Measurements from ENCODE around the gene COPS7A. TPM values are rescaled to one million over a fixed set of nuclear protein-coding genes. Genes with fewer than 3 reads are reported as not detected.
A peak's percentile ranks its signal among the peaks of the same experiment; 100 is the strongest.
"Not testable (repeated sequence)": the region's sequence is repeated elsewhere in the genome, so short reads cannot be mapped to it uniquely, and the experiment has no call there.

Gene COPS7A
- total and polyA plus RNA-seq, 9 of the 15 experiments (the other 6 are each of a cell fraction or from before 2014, with no cell fraction given): 12.7 to 36.0 (median 24.3) TPM

DNA sequence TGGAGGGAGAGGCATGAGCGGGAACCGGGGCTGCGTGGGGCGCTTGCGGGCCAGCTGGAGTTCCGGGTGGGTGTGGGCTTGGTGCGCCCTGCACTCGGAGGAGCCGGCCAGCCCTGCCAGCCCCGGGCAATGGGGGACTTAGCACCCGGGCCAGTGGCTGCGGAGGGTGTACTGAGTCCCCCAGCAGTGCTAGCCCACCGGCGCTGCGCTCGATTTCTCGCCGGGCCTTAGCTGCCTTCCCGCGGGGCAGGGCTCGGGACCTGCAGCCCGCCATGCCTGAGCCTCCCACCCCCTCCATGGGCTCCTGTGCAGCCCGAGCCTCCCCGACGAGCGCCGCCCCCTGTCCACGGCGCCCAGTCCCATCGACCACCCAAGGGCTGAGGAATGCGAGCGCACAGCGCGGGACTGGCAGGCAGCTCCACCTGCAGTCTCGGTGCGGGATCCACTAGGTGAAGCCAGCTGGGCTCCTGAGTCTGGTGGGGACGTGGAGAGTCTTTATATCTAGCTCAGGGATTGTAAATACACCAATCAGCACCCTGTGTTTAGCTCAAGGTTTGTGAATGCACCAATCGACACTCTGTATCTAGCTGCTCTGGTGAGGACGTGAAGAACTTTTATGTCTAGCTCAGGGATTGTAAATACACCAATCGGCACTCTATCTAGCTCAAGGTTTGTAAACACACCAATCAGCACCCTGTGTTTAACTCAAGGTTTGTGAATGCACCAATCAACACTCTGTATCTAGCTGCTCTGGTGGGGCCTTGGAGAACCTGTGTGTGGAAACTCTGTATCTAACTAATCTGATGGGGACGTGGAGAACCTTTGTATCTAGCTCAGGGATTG is 7.6 kb upstream of the COPS7A start:
- DNase-seq (ENCODE audit: extremely low read depth in 1 of 4, low spot score in 3 of 4); H3K79me2 ChIP-seq (ENCODE audit: control insufficient read depth, insufficient read depth, low read length); BruUV-seq (replicated peaks); H3K9me3 ChIP-seq (replicated peaks; ENCODE audit: control insufficient read depth, insufficient read depth, low read depth, low read length); H3K27me3 ChIP-seq (ENCODE audit: control insufficient read depth in 2 of 2, insufficient read depth in 2 of 2, low read length in 2 of 2); ATAC-seq; FAIRE-seq; H3K4me3 ChIP-seq; intact Hi-C loops (cut with micrococcal nuclease); POLR2A ChIA-PET; H3K36me3 ChIP-seq (ENCODE audit: control insufficient read depth, insufficient read depth, low read length); H3K4me1 ChIP-seq (replicated peaks in 1 of 2; ENCODE audit: control insufficient read depth in 2 of 2, insufficient read depth in 2 of 2, low read length in 2 of 2); in situ Hi-C loops (cut with MboI); H4K20me1 ChIP-seq (replicated peaks; ENCODE audit: control insufficient read depth, insufficient read depth, low read length); H3K4me2 ChIP-seq (ENCODE audit: insufficient read depth, low read length); H3K9me1 ChIP-seq (ENCODE audit: control insufficient read depth, insufficient read depth, low read length); H3K9ac ChIP-seq (ENCODE audit: insufficient read depth in 1 of 2, low read depth in 2 of 2, low read length in 2 of 2); H3K27ac ChIP-seq (ENCODE audit: extremely low read depth, low read depth, low read length); CTCF ChIA-PET (ENCODE audit: low intra/inter-chr PET ratio); H2AFZ ChIP-seq (ENCODE audit: low read depth, low read length): not testable (repeated sequence)
- WGBS (ENCODE audit: insufficient coverage, low coverage, missing lambda C conversion rate): 89% methylated on average over 2 of the region's 41 CpGs
- peak; percentile 30 for TF ChIP-seq NFYB (IDR thresholded peaks at IDR 0.05; ENCODE audit: extremely low read depth, insufficient read length)

DNA sequence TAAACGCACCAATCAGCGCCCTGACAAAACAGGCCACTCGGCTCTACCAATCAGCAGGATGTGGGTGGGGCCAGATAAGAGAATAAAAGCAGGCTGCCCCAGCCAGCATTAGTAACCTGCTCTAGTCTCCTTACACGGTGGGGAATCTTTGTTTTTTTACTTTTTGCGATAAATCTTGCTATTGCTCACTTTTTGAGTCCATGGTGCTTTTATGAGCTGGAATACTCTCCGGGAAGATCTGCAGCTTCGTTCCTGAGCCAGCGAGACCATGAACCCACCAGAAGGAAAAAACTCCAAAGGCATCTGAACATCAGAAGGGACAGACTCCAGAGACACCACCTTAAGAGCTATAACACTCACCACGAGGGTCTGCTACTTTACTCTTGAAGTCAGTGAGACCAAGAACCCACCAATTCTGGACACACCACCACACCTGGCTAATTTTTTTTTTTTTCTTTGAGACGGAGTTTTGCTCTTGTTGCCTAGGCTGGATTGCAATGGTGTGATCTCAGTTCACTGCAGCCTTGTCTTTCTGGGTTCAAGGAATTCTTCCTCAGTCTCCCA is 6.9 kb upstream of the COPS7A start:
- POLR2A ChIA-PET: interaction anchor here (0.6 kb wide), 1 partner anchor 30 kb away, joined by 3 read pairs; no protein-coding TSS in a partner anchor
- Histone ChIP-seq H2AFZ (ENCODE audit: low read depth, low read length) (no peak overlapping the region), H3K36me3 (ENCODE audit: control insufficient read depth, insufficient read depth, low read length) (no peaks in the 10 kb centered on the region), H3K9ac (ENCODE audit: insufficient read depth in 1 of 2, low read depth in 2 of 2, low read length in 2 of 2) (no peak overlapping the region), H3K4me3 (peak overlapping the region; percentile 13; the same call in 1 of the 2 replicates), H3K4me1 (replicated peaks in 1 of 2; ENCODE audit: control insufficient read depth in 2 of 2, insufficient read depth in 2 of 2, low read length in 2 of 2) (peaks cover 4% of the 10 kb centered on the region in 2 experiments; a peak in 3 of 5 replicates), H3K27me3 (ENCODE audit: control insufficient read depth in 2 of 2, insufficient read depth in 2 of 2, low read length in 2 of 2) (no peaks in the 10 kb centered on the region), H3K79me2 (ENCODE audit: control insufficient read depth, insufficient read depth, low read length) (no peaks in the 10 kb centered on the region), H3K9me1 (ENCODE audit: control insufficient read depth, insufficient read depth, low read length) (no peaks in the 10 kb centered on the region), H3K4me2 (ENCODE audit: insufficient read depth, low read length) (no peak overlapping the region; the same call in 1 of the 2 replicates), H3K9me3 (replicated peaks; ENCODE audit: control insufficient read depth, insufficient read depth, low read depth, low read length) (no peaks in the 10 kb centered on the region), H3K27ac (ENCODE audit: extremely low read depth, low read depth, low read length) (no peak overlapping the region; the same call in 2 of the 3 replicates), H4K20me1 (replicated peaks; ENCODE audit: control insufficient read depth, insufficient read depth, low read length) (no peaks in the 10 kb centered on the region)
- WGBS (ENCODE audit: insufficient coverage, low coverage, missing lambda C conversion rate): 48% methylated on average over 6 of the region's 10 CpGs
- DNase-seq (ENCODE audit: extremely low read depth in 1 of 4, low spot score in 3 of 4) (no peak), FAIRE-seq (no peak), ATAC-seq (no peak; the same call in 1 of the 3 replicates)
- in situ Hi-C loops (cut with MboI): no loop called here
- BruUV-seq (replicated peaks): TSS peak; percentile 96
- intact Hi-C loops (cut with micrococcal nuclease): no loop called here
- CTCF ChIA-PET (ENCODE audit: low intra/inter-chr PET ratio): no interaction called here
- TF ChIP-seq HLTF (IDR thresholded peaks at IDR 0.05): no peak
- TF ChIP-seq POLR2G (IDR thresholded peaks at IDR 0.05; ENCODE audit: low read depth, low read length): peak; percentile 16; the same call in 1 of the 2 replicates
- TF ChIP-seq ZNF217 (CRISPR knock-in tag; IDR thresholded peaks at IDR 0.05): no peak
- peak; percentile 55 for TF ChIP-seq POLR2B (IDR thresholded peaks at IDR 0.05; ENCODE audit: low read depth, partially characterized antibody)
- no peak for TF ChIP-seq U2AF1 (optimal IDR thresholded peaks at IDR 0.05; ENCODE audit: low read depth, low read length)
- TF ChIP-seq, protein P1, sequence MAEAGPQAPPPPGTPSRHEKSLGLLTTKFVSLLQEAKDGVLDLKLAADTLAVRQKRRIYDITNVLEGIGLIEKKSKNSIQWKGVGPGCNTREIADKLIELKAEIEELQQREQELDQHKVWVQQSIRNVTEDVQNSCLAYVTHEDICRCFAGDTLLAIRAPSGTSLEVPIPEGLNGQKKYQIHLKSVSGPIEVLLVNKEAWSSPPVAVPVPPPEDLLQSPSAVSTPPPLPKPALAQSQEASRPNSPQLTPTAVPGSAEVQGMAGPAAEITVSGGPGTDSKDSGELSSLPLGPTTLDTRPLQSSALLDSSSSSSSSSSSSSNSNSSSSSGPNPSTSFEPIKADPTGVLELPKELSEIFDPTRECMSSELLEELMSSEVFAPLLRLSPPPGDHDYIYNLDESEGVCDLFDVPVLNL (CRISPR knock-in tag; IDR thresholded peaks at IDR 0.05; ENCODE audit: low read depth): no peak
- TF ChIP-seq MAFG (tag; conservative IDR thresholded peaks at IDR 0.05): no peak
- TF ChIP-seq, protein P2, sequence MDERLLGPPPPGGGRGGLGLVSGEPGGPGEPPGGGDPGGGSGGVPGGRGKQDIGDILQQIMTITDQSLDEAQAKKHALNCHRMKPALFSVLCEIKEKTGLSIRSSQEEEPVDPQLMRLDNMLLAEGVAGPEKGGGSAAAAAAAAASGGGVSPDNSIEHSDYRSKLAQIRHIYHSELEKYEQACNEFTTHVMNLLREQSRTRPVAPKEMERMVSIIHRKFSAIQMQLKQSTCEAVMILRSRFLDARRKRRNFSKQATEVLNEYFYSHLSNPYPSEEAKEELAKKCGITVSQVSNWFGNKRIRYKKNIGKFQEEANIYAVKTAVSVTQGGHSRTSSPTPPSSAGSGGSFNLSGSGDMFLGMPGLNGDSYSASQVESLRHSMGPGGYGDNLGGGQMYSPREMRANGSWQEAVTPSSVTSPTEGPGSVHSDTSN (CRISPR knock-in tag; IDR thresholded peaks at IDR 0.05; ENCODE audit: low read depth): no peak
- TF ChIP-seq, protein P2 (tag; conservative IDR thresholded peaks at IDR 0.05; ENCODE audit: low read depth): no peak

Data from K562 (cell line).